ENCODE data around the gene OR8H3. TPM values are rescaled to one million over a fixed set of nuclear protein-coding genes. Genes with fewer than 3 reads are reported as not detected.

Gene OR8H3
- total RNA-seq, 4 donors from 2014 or later: not detected

GRCh38 chr11:56163804-56164203 is 41.6 kb downstream of the OR8H3 start:
- ATAC-seq: no peak
- no peak for DNase-seq
- no peaks in the 10 kb centered on the region for H3K4me1 ChIP-seq
- H3K27me3 ChIP-seq: no peaks in the 10 kb centered on the region
- no peak overlapping the region for H3K4me3 ChIP-seq
- H3K36me3 ChIP-seq: no peaks in the 10 kb centered on the region
- intact Hi-C loops (cut with DNase I; ENCODE audit: low total_unique reads) (no loop called here), in situ Hi-C loops (cut with MboI; ENCODE audit: low sequenced_read_pairs in 4 of 4) (no loop called here)
- H3K27ac ChIP-seq: no peak overlapping the region
- H3K9me3 ChIP-seq: no peaks in the 10 kb centered on the region
- no peak for TF ChIP-seq CTCF (IDR thresholded peaks at IDR 0.05 in 4 of 5, conservative IDR thresholded peaks at IDR 0.05 in 1 of 5)

GRCh38 chr11:56172256-56172830 is 50.2 kb downstream of the OR8H3 start:
- no peak for DNase-seq
- Histone ChIP-seq H3K4me1 (no peaks in the 10 kb centered on the region), H3K27me3 (no peaks in the 10 kb centered on the region), H3K4me3 (no peak overlapping the region), H3K36me3 (no peaks in the 10 kb centered on the region), H3K9me3 (no peaks in the 10 kb centered on the region), H3K27ac (no peak overlapping the region)
- intact Hi-C loops (cut with DNase I; ENCODE audit: low total_unique reads): no loop called here
- ATAC-seq: no peak
- in situ Hi-C loops (cut with MboI; ENCODE audit: low sequenced_read_pairs in 4 of 4): no loop called here
- no peak for TF ChIP-seq CTCF (IDR thresholded peaks at IDR 0.05 in 4 of 5, conservative IDR thresholded peaks at IDR 0.05 in 1 of 5)
- no peak for TF ChIP-seq POLR2A (IDR thresholded peaks at IDR 0.05)

Other genes starting within 250 kb of the OR8H3 start
- not detected for gene TRIM51, start 239.1 kb upstream of the OR8H3 start, total RNA-seq
- not detected for gene OR5W2, start 207.8 kb upstream of the OR8H3 start, total RNA-seq
- not detected for gene OR5I1, start 186.0 kb upstream of the OR8H3 start, total RNA-seq
- gene OR10AG1, start 152.4 kb upstream of the OR8H3 start, total RNA-seq: not detected
- not detected for gene OR5F1, start 127.7 kb upstream of the OR8H3 start, total RNA-seq
- gene OR5AS1, start 94.7 kb upstream of the OR8H3 start, total RNA-seq: not detected
- not detected for gene OR8I2, start 29.1 kb upstream of the OR8H3 start, total RNA-seq
- not detected for gene OR8H2, start 18.7 kb upstream of the OR8H3 start, total RNA-seq
- not detected for gene OR8J3, start 17.8 kb downstream of the OR8H3 start, total RNA-seq
- gene OR8K5, start 37.9 kb downstream of the OR8H3 start, total RNA-seq: not detected
- not detected for gene OR5J2, start 54.2 kb downstream of the OR8H3 start, total RNA-seq
- gene OR5T2, start 111.9 kb downstream of the OR8H3 start, total RNA-seq: not detected
- not detected for gene OR5T3, start 129.9 kb downstream of the OR8H3 start, total RNA-seq
- gene OR5T1, start 151.8 kb downstream of the OR8H3 start, total RNA-seq: not detected
- gene OR8H1, start 169.9 kb downstream of the OR8H3 start, total RNA-seq: not detected
- not detected for gene OR8K3, start 192.8 kb downstream of the OR8H3 start, total RNA-seq
- gene OR8K1, start 223.7 kb downstream of the OR8H3 start, total RNA-seq: not detected
- not detected for gene OR8J1, start 231.9 kb downstream of the OR8H3 start, total RNA-seq